HAP-1 (cell line): ENCODE measurements around the gene METTL15.
"Not testable (repeated sequence)": the region's sequence is repeated elsewhere in the genome, so short reads cannot be mapped to it uniquely, and the experiment has no call there.

Experiments used
- DNase-seq, 2 experiments: peaks; one replicate each; pipeline ENCODE4 v3.0.0-alpha.2; 2016 to 2020; ENCODE audit warnings: low spot score in 2 of 2
- H3K27me3 ChIP-seq: fragments of 250-450 bp; sonication (Bioruptor Pico); 2 replicates; pipeline ENCODE4 v1.5.1; 2020; ENCODE audit warnings: low read depth, mild to moderate bottlenecking, moderate library complexity
- H3K36me3 ChIP-seq: fragments of 250-450 bp; sonication (Bioruptor Pico); replicated peaks from 2 replicates; pipeline ENCODE4 v1.5.1; 2020; ENCODE audit warnings: mild to moderate bottlenecking
- H3K4me1 ChIP-seq: fragments of 250-450 bp; sonication (Bioruptor Pico); 2 replicates; pipeline ENCODE4 v1.5.1; 2020; ENCODE audit warnings: mild to moderate bottlenecking
- H3K4me3 ChIP-seq: fragments of 250-450 bp; sonication (Bioruptor Pico); 2 replicates; pipeline ENCODE4 v1.5.1; 2020; ENCODE audit warnings: mild to moderate bottlenecking, moderate library complexity
- H3K9me3 ChIP-seq: fragments of 250-450 bp; sonication (Bioruptor Pico); 2 replicates; pipeline ENCODE4 v1.5.1; 2020; ENCODE audit warnings: mild to moderate bottlenecking, moderate library complexity
- in situ Hi-C: fragments of 300-500 bp; cut with MboI; formaldehyde crosslinking; loops from 3 replicates; pipeline ENCODE4 v1.14.3; 2020; ENCODE audit warnings: low sequenced_read_pairs, inconsistent platforms, mixed read lengths

METTL15 gene, protein sequence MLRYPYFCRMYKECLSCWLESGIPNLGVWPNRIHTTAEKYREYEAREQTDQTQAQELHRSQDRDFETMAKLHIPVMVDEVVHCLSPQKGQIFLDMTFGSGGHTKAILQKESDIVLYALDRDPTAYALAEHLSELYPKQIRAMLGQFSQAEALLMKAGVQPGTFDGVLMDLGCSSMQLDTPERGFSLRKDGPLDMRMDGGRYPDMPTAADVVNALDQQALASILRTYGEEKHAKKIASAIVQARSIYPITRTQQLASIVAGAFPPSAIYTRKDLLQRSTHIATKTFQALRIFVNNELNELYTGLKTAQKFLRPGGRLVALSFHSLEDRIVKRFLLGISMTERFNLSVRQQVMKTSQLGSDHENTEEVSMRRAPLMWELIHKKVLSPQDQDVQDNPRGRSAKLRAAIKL

DNA sequence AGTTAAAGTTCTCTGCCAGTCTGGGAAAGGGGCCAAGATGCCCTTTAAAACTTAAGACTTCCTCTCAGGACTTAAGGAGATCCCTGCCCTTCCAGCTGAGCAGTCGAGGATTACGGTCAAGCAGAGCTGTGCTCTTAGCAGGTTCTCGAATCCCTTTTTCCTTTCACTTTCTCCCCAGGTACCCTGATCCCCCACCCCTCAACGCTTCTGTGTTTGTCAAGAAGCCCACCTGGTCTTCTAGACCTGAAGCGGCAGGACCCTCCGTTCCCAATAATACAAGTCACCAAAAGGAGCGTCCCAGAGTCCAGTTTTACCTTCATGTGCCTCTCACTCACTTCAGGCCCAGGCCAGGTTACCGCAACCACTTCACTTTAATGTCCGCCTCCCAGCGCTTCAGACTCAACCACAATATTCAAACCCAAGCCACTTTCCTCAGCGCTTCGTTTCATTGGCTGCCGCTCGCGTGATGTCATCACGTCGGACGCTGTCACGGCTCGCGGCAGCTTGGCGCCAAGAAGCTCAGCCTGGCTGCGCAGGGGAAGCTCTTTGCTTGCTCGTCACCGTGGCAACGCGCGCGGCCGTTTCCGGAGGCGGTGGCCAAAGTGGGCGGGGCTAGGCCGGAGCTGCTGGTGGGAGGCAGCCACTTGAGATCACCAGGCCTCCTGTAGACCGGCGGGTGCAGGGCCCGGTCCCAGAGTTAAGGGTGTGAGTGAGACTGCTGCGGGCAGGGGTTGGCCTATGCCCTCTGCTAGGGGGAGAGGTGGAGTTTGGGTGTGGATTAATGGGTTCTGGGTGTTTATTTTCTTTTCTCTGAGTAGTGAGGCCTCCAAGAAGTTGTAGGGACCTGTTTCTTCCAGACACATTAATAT, at the start of gene METTL15, which contains the start of gene KIF18A:
Gene METTL15 (plus strand): TSS at position 639 of the 869 bp plus-strand sequence. CDS start 4,947 bp downstream, outside the sequence.
Gene KIF18A (minus strand): TSS at position 407 of the 869 bp plus-strand sequence. CDS start 10,209 bp downstream, outside the sequence.
- no peaks in the 10 kb centered on the region for H3K27me3 ChIP-seq
- H3K36me3 ChIP-seq, result no peaks in the 10 kb centered on the region; the same call in 1 of the 2 replicates
- DNase-seq, result peak; percentile 94 to 99
- in situ Hi-C loops, result no loop called here
- no peaks in the 10 kb centered on the region for H3K9me3 ChIP-seq
- H3K4me3 ChIP-seq, result peak within 1 kb of the TSS; percentile 76
- peaks cover 48% of the 10 kb centered on the region for H3K4me1 ChIP-seq

DNA sequence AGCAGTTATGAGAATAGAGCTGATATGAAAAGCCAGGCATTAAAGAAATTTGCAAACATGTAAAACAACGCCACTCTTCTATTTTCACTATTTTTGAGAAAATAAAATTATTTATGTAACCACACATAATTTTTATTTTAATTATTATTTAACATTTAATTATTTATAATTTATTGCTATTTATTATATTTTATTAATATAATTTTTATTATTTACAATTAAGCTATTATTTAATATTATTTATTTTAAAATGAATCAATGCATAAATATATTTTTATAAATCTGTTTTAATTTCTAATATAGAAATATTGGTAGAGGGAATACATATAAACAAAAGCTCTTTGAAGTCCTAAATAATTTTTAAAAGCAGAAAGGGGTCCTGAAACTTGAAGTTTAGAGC, 36.9 kb upstream of the METTL15 start:
- peaks cover 11% of the 10 kb centered on the region for H3K36me3 ChIP-seq
- in situ Hi-C loops, result no loop called here
- DNase-seq, result no peak

DNA sequence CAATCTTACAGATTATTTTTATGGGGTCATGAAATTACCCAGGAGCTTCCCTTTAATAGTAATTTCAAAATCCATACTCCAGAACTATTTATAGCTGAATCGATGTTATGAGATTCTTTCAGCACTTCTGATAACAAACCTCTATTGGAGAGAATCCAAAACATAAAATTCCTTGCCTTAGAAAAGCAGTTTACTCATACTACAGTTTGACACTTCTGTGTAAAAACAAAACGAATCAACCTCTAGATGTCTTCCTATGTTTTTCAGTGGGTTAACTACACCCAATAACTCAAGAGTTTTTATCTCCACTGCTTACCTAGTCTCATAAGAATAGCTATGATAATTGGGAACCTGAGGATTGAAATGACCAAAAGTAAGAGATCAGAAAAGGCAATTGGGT, 35.9 kb upstream of the METTL15 start:
- H3K36me3 ChIP-seq, result peaks cover 17% of the 10 kb centered on the region
- no peak for DNase-seq
- no peak overlapping the region for H3K4me3 ChIP-seq
- H3K9me3 ChIP-seq, result no peaks in the 10 kb centered on the region
- in situ Hi-C loops, result no loop called here
- no peaks in the 10 kb centered on the region for H3K4me1 ChIP-seq
- no peaks in the 10 kb centered on the region for H3K27me3 ChIP-seq

More for the DNA sequence above, 36.9 kb upstream of the METTL15 start:
- H3K4me3 ChIP-seq, result no peak overlapping the region
- H3K27me3 ChIP-seq, result no peaks in the 10 kb centered on the region
- no peaks in the 10 kb centered on the region for H3K9me3 ChIP-seq
- H3K4me1 ChIP-seq, result no peaks in the 10 kb centered on the region

DNA sequence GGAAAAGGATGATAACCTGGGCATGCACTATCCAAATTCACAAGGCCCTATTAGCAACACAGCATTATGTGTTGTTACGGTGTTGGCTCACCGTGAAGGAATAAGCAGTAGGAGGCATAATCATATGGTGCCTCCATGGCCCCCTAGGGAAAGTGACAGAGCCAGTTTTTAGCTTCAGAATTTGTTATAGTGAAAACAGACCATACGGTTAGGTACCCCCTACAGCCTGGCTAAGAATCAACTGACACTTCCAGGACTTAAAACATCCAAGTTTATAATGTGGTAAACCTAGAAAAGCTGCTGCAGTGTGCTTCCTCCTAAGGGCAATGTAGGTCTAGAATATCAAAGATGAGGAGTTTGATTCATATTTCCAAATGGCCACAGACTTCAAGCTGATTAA, 30.7 kb upstream of the METTL15 start:
- no peak for DNase-seq
- Histone ChIP-seq H3K4me3 (no peak overlapping the region), H3K9me3 (no peaks in the 10 kb centered on the region), H3K4me1 (no peaks in the 10 kb centered on the region), H3K36me3 (peaks cover 50% of the 10 kb centered on the region), H3K27me3 (no peaks in the 10 kb centered on the region)
- in situ Hi-C loops, result no loop called here

DNA sequence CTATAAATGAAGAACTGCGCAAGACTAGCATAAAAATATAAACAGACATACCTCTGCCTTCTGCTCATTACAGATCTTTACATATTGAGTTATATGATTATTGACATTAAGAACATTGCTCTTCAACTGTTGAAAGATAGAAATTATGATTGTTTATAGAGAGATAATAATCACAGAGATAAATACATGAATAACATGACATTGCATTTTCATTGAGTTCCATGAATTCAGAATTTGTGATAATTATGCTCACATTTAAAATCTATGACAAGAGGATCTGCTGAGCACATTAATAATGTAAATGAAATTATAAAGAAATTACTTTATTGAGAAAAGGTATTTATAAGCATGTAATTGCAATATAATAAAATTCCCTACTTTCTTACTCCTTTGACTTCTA, 25.1 kb upstream of the METTL15 start:
- Histone ChIP-seq H3K36me3 (peaks cover 54% of the 10 kb centered on the region), H3K4me1 (no peaks in the 10 kb centered on the region), H3K9me3 (no peaks in the 10 kb centered on the region), H3K27me3 (no peaks in the 10 kb centered on the region), H3K4me3 (no peak overlapping the region)
- in situ Hi-C loops, result no loop called here
- DNase-seq, result no peak

DNA sequence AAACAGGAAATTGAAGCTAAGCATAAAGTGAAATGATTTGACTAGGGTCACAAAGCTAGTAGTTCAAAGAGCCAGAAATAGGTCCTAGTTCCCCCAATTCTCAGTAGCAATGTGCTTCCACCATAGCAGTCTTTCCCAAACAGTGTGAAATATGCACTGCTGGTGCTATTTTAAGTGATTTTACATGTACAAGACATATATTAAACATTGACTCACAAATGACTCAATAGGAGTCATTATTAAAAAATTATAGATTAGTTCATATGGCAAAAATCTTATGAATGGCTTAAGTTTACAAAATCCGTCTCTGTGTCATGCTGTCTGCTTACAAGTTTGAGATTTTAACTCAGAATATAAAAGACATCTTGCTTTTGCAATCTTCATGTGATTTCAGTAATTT, 21.6 kb upstream of the METTL15 start:
- no peak overlapping the region for H3K4me3 ChIP-seq
- peaks cover 49% of the 10 kb centered on the region for H3K36me3 ChIP-seq
- in situ Hi-C loops, result no loop called here

DNA sequence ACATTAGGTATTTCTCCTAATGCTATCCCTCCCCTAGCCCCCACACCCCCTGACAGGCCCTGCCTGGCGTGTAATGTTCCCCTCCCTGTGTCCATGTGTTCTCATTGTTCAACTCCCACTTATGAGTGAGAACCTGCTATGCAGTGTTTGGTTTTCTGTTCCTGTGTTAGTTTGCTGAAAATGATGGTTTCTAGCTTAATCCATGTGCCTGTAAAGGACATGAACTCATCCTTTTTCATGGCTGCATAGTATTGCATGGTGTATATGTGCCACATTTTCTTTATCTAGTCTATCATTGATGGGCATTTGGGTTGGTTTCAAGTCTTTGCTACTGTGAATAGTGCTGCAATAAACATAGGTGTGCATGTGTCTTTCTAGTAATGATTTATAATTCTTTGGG, 21.0 kb upstream of the METTL15 start:
- H3K36me3 ChIP-seq, result peaks cover 43% of the 10 kb centered on the region
- H3K27me3 ChIP-seq, in situ Hi-C loops, H3K4me3 ChIP-seq, H3K9me3 ChIP-seq, H3K4me1 ChIP-seq, DNase-seq: not testable (repeated sequence)

More for the DNA sequence above, 21.6 kb upstream of the METTL15 start:
- Histone ChIP-seq H3K27me3 (no peaks in the 10 kb centered on the region), H3K4me1 (no peaks in the 10 kb centered on the region), H3K9me3 (no peaks in the 10 kb centered on the region)
- DNase-seq, result no peak

DNA sequence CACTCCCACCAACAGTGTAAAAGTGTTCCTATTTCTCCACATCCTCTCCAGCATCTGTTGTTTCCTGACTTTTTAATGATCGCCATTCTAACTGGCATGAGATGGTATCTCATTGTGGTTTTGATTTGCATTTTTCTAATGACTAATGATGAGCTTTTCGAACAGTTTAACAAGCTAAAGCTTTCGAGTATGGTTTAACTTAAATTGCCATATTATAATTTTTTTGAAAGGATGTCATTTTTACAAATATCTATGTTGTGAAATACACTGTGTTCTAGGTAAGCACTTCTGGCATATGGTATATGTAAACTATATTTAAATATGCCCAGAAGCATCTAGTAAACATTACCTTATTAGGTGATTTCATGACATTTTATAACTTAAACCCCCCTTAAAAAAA, 20.5 kb upstream of the METTL15 start:
- peaks cover 38% of the 10 kb centered on the region for H3K36me3 ChIP-seq
- DNase-seq, in situ Hi-C loops: not testable (repeated sequence)

DNA sequence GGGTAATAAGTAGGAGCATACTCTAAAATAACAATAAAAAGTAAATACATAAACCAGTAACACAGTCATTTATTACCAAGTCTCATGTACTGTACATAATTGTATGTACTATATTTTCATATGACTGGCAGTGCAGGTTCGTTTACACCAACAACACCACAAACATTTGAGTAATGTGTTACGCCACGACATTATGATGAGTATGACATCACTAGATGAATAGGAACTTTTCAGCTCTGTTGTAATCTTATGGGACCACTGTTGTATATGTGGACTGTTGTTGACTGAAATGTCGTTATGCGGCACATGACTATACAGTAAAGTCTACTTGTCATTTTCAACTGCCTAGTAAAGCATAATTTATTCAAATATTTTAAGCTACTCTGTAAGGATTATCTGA, 18.8 kb upstream of the METTL15 start:
- Histone ChIP-seq H3K4me1 (peaks cover 2% of the 10 kb centered on the region; the same call in 1 of the 2 replicates), H3K36me3 (peaks cover 32% of the 10 kb centered on the region), H3K4me3 (no peak overlapping the region), H3K9me3 (no peaks in the 10 kb centered on the region), H3K27me3 (no peaks in the 10 kb centered on the region)
- in situ Hi-C loops, result no loop called here
- DNase-seq, result no peak

More for the DNA sequence above, 20.5 kb upstream of the METTL15 start:
- not testable (repeated sequence) for H3K4me1 ChIP-seq, H3K9me3 ChIP-seq, H3K27me3 ChIP-seq, H3K4me3 ChIP-seq

DNA sequence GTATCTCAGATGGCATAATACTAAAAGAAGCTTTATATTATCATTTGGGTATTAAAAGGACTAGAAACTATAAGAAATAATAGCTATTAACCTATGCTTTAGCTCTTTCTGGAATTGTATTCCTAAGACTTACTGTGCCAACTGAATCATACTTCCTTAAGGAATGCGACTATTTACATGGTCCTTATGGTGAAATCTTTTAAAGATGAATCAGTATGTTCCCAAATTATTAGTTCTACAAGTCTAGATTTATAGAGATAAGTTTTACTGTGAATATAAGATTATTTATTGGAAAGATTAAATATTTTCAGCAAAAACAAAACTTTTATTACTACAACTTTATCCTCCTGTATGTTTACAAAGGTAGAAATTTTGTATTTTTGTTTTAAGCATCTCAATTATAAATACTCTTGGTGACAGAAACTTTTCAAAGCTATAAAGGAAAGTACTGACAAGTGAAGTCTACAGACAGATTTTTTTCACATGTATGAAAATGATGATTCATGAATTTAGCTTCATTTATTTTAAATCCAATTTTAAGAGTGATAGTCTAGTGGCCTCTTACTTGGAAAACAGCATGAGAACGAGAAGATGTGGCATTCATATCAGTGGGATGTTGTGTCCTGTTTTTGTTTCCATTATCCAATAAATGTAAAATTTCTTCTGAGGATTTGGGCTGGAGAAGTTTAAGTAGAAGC, 18.0 kb upstream of the METTL15 start:
- peaks cover 2% of the 10 kb centered on the region; the same call in 1 of the 2 replicates for H3K4me1 ChIP-seq
- peaks cover 26% of the 10 kb centered on the region for H3K36me3 ChIP-seq
- no peaks in the 10 kb centered on the region for H3K27me3 ChIP-seq
- DNase-seq, result no peak
- no peak overlapping the region for H3K4me3 ChIP-seq
- no peaks in the 10 kb centered on the region for H3K9me3 ChIP-seq
- in situ Hi-C loops, result no loop called here

DNA sequence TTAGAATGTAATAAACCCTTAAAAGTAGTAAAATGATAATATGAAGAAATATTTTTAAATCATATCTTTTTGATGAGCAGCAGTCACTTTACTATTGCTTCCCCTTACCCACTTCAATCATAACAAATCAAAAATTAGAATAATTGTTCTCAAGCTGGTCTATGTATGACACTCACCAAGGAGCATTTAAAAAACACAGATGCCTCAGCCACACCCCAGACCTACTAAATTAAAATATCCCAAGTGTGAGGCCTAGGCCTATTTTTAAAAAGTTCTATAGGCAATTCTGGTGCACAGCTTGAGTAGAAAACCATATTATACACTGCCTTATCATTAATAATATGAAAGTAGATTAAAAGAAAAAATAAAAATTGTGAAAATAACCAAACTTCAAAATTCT, 15.4 kb upstream of the METTL15 start:
- no peaks in the 10 kb centered on the region for H3K27me3 ChIP-seq
- no peaks in the 10 kb centered on the region for H3K9me3 ChIP-seq
- peaks cover 30% of the 10 kb centered on the region for H3K36me3 ChIP-seq
- in situ Hi-C loops, result no loop called here
- H3K4me1 ChIP-seq, result peaks cover 2% of the 10 kb centered on the region; the same call in 1 of the 2 replicates
- H3K4me3 ChIP-seq, result no peak overlapping the region
- no peak for DNase-seq

DNA sequence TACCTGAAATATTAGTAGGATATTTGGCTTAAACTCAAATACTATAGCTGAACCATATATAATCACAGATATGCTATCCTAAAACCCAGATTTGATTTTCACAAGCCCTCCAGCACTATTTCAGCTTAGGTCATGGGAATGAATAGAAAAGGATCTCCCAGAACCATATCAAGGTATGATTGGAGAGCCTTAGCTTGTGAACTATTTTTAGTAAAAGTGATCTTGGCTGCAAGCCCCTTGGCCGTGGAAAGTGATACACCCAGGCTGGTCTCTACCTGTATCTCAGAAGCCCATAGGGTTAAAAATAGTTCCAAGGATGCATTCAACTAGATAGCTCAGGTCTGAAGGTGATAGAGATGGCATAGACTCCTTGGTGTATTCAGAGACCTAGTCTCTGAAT, 9.9 kb upstream of the METTL15 start:
- peaks cover 12% of the 10 kb centered on the region for H3K36me3 ChIP-seq
- no peak for DNase-seq
- no peaks in the 10 kb centered on the region for H3K27me3 ChIP-seq
- no peaks in the 10 kb centered on the region for H3K9me3 ChIP-seq
- H3K4me3 ChIP-seq, result no peak overlapping the region
- in situ Hi-C loops, result no loop called here
- peaks cover 23% of the 10 kb centered on the region for H3K4me1 ChIP-seq

DNA sequence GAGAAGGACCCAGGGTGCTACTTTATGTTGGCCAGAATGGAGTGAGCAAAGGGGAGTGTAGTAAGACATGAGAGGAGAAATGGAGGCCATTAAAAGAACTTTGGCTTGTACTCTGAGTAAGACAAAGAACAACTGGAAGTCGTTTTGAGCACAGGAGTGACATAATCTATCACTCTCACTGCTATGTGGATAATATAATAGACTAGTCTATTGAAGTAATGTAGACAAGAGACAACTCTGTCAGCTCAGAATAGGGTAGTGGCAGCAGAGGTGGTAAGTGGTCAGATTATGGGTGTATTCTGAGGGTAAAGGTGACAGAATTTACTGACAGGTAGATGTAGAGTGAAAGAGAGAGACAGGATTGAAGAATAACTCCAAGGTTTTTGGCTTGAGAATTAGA, 8.5 kb upstream of the METTL15 start:
- H3K36me3 ChIP-seq, result peaks cover 12% of the 10 kb centered on the region

More for the DNA sequence above, 8.5 kb upstream of the METTL15 start:
- H3K4me3 ChIP-seq, result no peak overlapping the region
- no peaks in the 10 kb centered on the region for H3K9me3 ChIP-seq
- in situ Hi-C loops, result no loop called here
- peaks cover 35% of the 10 kb centered on the region for H3K4me1 ChIP-seq
- no peak for DNase-seq
- no peaks in the 10 kb centered on the region for H3K27me3 ChIP-seq
